Measurements from ENCODE around the gene CAMK2D.
"Not testable (repeated sequence)": the region's sequence is repeated elsewhere in the genome, so short reads cannot be mapped to it uniquely, and the experiment has no call there.

DNA sequence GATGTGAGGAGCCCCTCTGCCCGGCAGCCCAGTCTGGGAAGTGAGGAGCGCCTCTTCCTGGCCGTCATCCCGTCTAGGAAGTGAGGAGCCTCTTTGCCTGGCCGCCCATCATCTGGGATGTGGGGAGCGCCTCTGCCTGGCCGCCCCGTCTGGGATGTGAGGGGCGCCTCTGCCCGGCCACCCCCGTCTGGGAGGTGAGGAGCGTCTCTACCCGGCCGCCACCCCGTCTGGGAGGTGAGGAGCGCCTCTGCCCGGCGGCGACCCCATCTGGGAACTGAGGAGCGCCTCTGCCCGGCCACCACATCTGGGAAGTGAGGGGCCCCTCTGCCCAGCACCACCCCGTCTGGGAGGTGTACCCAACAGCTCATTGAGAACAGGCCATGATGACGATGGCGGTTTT is 34.8 kb upstream of the CAMK2D start:
- TF ChIP-seq, protein P1, sequence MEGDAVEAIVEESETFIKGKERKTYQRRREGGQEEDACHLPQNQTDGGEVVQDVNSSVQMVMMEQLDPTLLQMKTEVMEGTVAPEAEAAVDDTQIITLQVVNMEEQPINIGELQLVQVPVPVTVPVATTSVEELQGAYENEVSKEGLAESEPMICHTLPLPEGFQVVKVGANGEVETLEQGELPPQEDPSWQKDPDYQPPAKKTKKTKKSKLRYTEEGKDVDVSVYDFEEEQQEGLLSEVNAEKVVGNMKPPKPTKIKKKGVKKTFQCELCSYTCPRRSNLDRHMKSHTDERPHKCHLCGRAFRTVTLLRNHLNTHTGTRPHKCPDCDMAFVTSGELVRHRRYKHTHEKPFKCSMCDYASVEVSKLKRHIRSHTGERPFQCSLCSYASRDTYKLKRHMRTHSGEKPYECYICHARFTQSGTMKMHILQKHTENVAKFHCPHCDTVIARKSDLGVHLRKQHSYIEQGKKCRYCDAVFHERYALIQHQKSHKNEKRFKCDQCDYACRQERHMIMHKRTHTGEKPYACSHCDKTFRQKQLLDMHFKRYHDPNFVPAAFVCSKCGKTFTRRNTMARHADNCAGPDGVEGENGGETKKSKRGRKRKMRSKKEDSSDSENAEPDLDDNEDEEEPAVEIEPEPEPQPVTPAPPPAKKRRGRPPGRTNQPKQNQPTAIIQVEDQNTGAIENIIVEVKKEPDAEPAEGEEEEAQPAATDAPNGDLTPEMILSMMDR (IDR thresholded peaks at IDR 0.05) = not testable (repeated sequence)
- TF ChIP-seq POLR2AphosphoS5, POLR2A, EP300 (IDR thresholded peaks at IDR 0.05): not testable (repeated sequence)

Measured in stomach (tissue), 4 donors.